HG03139 (cell line): ENCODE results near the gene SLC6A6.

ENCODE experiments used
- ATAC-seq: cut with Tn5 transposase; IDR thresholded peaks from one replicate; pipeline ENCODE4 v1.9.1; 2021; ENCODE audit not compliant: unreplicated experiment

The SLC6A6 gene

DNA sequence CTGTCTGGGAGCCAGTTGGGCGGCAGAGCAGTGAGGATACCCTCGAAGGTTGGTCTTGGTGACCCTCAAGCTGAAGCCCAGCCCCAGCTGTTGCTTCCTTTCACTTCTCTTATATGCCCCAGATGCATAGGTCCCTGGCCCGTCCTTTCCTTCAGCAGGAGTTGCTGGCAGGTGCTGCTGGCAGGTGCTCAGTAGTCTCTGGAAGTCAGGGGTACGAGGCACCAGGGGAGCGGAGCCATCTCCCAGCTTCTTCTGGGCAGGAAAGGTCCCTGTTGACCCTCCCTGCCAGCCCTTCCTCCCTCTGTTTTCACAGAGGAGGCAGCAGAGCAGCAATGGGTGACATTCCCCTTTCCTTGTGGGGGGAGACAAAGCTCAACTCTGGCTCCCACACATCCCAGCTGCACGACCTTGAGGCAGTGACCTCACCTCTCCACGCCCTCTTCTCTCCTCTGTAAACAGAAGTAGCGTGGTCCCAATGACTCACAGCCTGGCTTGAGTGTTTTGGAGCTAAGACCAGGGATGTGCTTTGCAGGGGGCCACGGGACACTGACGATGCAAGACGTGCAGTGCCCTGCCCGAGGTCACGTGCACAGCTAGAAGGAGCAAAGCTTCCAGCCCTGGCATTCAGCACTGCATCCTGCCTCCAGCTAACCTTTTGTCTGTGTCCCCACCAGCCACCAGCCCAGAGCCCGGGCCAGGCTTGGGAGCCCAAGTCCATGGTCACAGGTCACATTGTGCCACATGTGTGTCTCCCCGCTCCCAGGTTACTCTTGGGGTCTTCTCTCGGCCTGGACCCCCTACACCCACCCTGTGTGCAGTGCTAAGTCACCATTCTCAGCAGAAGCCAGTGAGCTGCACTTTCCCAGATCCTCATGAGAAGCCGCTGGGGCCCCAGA lies 49.7 kb downstream of the SLC6A6 start:
- ATAC-seq = no peak

DNA sequence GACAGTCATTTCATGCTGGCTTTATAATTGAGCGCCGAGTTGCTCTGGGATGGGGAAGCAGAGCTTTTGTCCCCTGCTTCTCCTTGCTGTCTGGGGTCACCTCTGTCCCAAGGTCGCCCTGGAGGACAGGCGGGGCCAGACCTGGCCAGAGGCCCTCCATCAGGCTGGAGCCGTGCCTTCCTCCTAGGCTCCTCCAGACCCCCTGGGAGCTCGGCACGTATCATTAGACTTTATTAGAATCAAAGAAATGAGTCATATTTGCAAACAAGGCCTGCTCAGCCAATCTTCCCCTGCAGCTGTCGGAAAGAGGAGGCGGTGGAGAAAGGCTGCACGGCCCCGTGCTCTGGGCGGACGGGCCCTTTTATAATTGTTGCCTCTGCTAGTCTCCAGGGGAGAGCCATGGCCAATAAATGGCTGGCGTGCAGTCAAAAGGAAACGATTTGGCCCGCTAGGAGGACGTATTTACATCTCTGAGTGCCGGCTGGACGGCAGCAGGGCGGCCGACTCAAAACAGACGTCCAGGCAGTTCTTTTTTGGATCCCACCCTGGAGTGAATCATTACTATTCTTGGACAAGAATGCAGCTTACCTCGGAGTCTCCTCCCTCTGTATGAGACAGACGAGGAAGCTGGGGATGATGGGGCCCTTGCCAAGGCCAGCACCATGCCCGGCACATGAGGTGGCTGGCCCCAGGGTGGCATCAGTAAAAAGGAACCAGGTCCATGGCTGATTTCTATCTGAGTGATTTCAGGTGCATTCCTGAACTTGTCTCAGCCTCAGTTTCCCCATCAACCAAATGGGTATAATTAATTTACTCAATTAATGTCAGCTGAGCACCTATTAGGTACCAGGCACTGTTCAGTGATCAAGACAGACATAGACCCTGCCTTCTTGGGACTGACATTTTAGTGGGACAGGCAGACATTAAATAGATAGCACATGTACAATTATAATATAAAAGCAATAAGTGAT lies 50.6 kb downstream of the SLC6A6 start:
- ATAC-seq = no peak

DNA sequence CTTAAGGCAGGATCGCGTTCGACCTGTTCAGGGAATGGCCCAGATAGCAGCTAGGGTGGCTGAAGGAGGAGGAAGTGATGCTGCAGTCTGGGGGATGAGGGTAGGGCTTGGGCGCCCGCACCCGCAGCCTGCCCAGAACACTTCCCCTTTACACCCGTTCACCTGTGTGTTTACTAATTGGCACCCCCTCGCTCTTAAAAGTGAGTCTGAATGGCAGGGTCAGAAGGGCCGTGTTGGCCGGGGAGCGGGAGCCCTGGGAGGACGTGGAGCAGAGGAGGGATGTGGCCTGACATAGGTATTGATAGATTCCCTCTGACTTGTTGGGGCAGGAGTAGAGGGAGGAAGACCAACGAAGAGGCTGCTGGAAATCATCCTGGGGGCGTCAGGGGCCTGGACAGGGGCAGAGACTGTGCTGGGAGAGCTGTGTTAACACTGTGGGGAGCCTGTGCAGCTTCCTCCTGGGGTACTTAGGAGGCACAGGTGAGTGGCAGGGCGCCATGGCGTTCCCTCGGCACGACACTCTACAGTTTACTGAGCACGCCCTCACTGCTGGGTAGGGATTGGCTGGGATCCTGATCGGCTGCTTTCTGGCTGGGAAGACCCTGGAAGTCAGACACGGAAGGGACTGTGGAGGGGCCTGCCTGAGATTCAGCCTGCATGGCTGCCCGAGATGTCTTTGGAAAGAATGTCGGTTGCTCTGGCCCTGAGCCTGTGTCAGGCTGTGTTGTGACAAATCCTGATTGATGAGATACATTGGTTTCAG lies 51.7 kb downstream of the SLC6A6 start:
- ATAC-seq = no peak

DNA sequence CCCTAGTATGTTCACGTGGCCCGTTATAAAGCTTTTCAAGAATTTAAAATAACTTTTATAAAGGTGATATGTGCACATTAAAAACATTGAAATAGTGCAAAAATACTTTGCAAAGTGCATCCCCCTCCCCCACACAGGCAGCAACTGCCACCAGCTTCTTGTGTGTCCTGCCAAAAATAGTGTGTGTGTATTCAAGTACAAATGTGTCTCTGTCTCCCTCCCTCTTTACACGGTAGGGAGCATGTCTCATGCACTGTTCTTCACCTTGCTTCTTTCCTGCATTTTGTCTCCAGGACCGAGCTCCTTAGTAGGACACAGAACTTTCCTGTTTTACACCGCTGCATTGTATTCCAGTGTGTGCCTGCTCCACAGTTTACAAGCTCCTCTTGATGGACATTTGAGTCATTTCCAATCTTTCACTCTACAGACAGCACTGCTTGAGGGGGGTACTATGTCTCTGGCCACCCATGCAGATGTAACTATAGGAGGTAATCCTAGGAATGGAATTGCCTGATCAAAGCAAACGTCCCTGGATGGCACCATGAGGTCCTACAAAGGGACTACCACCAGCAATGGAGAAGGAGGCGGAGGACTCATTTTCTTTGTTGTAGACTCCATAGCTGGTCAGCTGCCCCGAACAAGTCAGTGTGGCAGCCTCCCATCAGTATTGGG lies 52.4 kb downstream of the SLC6A6 start:
- ATAC-seq = no peak

DNA sequence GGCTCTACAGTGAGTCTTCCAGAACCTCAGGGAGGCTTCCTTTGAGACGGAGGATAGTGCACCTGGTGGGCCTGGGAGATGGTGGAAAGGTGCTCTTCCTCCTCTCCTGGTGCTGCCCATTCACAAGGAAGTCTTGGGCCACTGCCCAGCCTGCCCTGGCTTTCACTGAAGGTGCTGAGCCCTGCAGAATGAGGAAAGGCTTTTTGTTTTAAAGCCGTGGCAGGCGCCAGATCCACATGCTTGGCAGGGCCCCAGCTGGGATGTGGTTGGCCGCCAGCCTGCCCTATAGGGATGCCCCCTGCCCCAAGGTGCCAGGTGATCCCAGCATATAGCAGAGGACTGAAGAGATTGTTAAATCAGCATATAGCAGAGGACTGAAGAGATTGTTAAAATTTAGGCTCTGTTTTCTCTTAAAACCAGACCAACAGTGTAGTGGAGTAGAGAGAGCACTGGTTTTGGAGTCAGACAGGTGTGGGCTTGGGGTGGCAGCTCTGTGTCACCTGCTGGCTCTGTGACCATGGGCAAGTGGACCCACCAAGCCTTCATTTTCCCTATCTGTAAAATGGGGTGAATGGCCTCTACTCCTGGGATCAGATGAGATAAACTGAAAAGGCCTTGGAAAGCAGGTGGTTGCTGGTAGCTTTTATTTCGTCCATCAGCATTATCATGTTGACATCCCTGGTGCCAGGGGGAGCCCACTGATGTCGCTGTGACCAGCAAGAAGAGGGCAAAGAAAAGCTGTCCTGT lies 53.3 kb downstream of the SLC6A6 start:
- no peak for ATAC-seq

DNA sequence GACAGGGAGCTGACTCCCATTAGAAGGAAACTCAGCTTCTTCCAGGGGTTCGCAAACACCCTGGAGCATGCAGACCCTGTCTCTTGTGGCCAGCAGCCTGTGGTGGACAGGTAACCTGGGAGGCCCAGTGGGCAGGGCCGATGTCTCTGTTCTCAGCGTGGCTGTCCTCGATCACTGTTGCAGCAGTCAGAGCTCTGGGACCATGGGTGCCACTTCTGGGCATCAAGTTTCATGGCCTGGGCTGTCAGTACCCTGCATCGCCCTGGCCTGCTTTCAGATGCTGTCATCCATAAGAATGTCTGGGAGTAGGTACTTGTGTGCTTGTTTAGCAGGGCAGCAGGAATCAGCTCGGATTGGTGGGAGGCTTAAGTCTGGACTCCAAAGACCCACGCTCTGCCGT lies 54.4 kb downstream of the SLC6A6 start:
- no peak for ATAC-seq

DNA sequence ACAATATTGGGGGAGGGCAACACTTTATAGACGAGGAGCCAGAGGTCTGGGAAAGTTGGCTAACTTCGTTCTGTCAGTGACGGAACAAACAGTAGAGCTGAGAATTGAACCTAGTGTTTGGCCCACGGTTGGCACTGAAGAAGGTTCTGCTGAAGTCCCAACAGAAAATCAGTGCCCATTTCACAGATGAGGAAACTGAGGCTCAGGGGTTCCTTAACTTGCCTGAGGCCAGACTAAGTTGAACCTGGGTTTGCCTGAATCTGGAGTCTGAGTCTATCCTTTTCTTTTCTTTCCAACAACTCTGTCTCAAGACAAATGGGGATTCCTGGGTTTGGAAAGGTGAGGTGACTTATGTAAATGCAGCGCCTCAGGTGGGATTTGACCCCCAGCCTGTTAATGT lies 55.1 kb downstream of the SLC6A6 start:
- no peak for ATAC-seq

DNA sequence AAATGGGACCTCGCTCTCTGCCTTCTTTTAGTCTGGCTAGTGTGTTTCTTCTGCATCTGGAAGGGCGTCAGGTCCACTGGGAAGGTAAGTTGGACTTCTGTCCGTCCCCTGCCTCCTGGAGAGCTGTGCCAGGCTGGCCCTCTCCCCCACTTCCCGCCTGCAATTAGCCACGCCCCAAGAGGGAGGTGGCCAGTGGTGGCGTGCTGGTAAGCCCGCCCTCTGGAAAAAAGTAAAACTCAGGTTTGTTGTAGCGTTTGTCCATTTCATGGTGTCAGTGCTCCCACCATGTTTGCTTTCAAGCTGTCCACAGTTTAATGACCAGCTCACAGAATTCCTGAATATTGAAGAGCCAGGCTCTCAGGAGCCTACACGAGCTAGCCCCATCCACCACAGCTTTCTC lies 55.6 kb downstream of the SLC6A6 start:
- ATAC-seq = no peak

DNA sequence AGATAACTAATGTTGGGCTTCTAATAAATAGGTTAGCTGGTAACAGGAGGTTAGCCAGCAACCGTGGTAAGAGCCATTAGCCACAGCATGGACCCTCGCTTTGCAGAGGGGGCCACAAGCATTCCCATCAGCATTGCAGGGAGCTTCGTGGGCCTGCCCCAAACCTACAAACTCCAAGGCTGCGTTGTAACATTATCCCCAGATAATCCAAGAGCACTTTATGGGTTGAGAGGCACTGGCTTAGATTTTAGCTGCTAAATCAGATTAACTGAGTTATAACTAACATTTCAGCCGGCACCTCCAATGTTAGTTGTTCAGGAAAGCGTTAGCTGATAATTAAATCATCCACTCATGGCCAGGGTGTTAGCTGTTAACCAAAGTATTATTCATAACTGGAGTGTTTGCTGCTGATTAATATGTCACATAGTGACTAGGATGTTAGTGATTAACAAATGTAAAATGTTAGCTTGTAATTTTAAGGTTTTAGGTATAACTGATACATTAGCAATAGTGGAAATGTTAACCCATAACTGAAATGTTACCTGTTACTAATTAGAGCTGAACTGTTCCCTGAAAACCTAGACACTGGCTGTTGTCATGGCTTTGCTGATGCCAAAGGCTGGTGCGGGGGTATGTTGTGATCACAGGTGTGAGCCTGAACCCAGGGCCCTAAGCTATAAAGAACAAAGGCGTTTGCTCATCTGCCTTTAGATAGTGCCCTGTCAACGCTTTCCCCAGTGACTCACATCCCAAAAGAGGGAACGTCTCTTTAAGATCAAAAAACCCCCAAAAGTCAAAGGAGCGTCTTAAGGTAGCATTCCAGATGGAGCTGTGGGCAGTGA lies 56.2 kb downstream of the SLC6A6 start:
- ATAC-seq = no peak

DNA sequence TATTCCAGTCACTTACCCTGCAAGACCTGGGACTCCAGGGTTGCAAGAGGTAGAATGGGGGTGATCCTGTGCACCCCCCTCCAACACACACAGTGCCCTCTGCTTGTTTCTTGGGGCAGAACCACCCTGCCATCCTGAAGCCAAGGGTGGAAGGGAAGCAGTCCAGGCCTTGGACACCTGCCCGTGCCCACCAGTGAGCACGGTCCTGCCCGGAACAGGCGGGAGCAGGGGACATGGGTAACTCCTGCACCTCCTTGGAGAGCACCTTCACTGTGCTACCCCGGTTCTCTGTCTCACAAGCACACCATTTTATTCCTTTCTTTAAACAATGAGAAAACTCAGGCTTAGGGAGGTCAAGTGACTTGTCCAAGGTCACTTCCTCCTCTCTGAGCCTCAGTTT lies 57.0 kb downstream of the SLC6A6 start:
- no peak for ATAC-seq

DNA sequence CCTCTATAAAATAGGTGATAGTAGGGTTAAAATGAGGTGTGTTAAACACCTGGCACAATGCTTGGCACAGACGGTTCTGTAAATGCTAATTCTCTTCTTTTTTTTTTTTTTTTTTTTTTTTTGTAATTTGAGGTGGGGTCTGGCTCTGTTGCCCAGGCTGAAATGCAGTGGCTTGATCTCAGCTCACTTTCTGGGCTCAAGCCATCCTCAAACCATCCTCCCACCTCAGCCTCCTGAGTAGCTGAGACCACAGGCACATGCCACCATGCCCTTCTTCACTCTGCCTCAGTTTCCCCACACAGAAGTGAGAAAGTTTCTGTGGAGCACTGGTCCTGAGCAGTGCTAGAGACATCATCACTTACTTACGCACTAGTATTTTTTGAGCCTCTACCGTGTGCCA lies 57.4 kb downstream of the SLC6A6 start:
- ATAC-seq = no peak

DNA sequence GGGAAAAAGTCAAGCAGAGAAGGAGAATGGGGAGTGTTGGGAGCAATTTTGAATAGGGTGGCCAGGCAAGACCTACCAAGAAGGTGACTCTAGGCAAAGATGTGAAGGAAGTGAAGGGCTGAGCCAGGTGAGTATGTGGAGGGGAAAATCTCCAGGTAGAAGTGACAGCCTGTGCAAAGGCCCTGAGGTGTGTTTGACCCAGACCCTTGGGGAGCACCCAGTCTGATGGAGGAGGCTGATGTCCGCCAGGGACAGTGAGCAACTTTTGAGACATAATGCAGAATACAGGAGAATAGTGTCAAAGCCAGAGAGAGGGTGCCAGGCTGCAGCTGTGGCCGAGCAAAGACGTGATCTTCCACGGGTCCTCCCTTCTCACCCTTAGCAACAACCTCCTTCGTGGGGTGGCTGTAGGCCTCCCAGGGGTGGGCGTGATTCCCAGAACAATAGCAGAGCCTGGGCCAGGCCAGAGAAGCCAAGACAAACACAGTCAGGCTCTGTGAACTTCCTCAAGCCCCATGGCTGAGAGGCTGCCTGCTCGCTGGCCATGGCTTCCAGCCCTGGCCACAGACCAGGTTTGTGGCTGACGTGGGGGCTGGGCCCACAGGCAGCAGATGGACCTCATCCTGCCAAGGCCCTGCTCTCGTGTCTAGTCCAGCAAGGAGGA lies 58.1 kb downstream of the SLC6A6 start:
- no peak for ATAC-seq

DNA sequence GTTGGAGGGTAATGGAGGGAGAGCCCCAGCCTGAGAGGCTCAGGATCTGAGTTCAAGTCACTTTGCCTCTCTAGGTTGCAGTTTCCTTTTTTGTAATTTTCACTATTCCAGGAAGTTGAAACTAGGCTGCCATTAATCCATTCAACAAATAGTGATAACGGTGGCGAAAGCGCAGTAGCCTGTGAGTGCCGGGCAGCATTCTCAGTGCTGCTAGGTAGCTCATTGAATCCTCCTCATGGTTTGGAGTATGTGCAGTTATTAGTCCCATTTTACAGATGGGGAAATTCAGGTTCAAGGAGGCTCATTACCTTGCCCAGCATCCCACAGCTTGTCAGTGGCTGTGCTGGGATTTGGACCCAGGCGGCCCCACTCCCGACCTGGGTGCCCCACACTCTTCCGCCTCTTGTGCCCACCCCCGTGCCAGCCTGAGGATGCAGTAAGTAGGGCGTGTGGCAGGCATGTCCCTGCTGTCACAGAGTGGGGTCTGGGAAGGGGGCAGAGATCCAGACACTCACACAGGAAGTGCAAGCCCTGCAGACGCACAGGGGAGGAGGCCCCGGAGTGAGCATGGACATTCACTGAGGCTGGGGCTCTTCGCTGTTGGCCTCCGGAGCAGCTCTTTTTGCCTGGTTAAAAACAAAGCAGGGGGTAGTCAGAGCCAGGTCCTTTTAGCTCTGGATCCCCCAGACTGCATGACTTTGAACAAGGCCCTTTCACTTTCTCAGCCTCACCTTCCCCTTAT lies 58.8 kb downstream of the SLC6A6 start:
- no peak for ATAC-seq

DNA sequence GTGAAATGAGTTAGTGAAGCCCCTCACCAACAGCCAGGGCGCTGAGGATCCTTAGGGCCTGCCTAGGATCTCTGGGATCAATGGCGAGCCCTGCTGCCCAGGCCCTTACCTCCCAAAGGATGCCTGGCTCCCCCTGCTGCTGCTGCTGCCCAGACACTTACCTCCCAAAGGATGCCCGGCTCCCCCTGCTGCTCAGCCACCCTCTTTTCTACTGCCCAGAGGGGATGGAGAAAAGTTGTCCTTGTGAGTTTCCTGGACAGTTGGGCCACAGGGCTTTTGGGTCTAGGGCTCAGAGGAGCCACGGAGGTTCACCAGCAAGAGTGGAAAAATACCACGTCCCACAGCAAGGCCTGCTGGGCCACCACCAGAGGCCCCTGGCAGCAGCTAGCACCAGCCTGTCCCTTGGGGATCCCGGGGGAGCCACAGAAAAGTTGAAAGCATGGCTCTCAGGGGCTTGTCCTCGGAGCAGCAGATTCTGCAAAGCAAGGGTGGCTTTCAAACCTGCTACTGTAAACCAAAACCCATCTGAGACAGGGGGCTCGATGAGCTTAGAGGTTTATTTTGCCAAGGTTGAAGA lies 59.4 kb downstream of the SLC6A6 start:
- no peak for ATAC-seq

DNA sequence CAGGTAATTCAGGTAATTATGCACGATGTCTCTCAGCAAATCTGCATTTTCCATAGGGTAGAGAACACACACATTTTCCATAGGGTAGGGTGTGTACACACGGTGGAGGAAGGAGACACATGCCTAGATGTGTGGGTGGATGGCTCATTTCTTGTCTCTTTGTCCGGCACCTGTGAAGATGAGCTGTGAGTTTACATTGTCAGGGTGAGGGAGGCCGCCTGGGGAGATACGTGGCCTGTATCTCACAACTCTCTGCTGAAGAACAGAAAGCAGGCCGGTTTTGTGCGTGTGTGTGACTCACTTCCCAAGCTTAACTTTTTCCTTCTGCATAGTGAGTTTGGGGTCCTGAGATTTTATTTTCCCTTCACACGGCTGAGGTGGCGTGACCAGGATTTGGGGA lies 60.3 kb downstream of the SLC6A6 start:
- ATAC-seq = no peak

DNA sequence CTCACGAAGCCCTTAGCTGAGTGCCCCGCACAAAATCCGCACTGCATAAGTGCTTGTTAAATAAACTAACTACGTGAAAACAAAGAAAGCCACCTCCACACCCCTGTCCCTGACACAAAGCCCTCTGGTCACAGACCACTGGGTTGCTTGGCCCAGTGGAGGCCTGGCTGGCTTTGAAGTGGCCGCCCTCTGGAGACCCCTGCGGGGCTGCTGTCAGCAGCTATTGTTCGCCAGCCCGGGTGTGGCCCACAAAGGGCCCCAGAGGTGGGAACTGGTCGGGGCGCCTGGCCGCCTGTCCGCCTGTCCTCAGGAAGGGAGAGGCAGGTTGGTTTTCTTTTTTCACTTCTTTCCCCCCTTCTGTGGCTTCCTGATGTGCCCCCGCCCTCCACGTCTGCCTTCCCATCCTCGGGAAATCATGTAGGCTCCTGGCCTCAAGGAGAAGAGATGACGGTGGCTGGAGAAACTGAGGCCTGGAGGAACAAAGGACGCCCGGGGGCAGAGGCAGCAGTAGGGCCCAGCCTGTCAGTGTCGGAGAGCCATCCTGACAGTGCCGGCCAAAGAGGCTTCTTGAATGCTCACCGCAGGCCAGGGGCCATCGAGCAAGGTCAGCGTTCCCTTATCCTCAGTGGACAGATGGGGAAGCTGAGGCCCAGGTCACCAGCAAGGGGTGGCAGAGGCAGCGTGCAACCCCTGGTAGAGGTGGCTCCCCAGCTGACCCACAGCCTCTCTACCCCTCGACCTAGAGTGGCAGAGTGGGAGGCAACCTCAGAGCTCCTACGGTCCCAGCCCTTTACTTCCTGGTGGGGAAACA lies 61.1 kb downstream of the SLC6A6 start:
- ATAC-seq = no peak

DNA sequence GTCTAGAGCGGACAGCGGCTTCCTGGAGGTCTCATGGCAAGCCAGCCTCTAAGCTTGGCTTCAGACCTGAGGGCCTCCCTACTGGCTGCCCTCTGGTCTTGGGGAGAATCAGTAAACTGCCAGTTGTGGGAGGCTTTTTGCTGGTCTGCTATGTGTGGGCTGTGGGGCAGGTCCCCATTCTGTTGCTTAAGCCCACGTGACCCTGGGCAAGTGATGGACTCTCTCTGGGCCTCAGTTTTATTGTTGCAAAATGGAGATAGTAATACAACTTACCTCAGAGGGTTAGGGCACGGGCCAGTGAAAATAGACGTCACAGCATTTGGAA lies 61.7 kb downstream of the SLC6A6 start:
- no peak for ATAC-seq
